Stimulated activated CD8-positive, alpha-beta memory T cell treated with anti-CD3 and anti-CD28 coated beads, Interleukin-7, amount 100 ng/mL, for 48 hours (primary cell): ENCODE data around the gene WDR45.
A peak's percentile ranks its signal among the peaks of the same experiment; 100 is the strongest.

Experiments
- DNase-seq, 2 donors: peaks; one replicate each; pipeline ENCODE4 v3.0.0-alpha.2; 2020; ENCODE audit warnings: low read depth in 1 of 2; ENCODE audit errors: extremely low read depth in 1 of 2

The WDR45 gene

GRCh38 chrX:49075347-49075746, 4.3 kb downstream of the WDR45 start:
- DNase-seq: no peak

GRCh38 chrX:49073601-49074575, 5.8 kb downstream of the WDR45 start, which contains the start of gene PRAF2:
TSS of gene PRAF2 (minus strand) at chrX:49074002. CDS start at chrX:49073987, 15 bp downstream.
- DNase-seq: peak; percentile 72 to 86

- DNase-seq: no peak
These were observed 7.0 kb downstream of the WDR45 start for GRCh38 chrX:49072712-49073095.

- no peak for DNase-seq
These were observed 7.6 kb downstream of the WDR45 start for GRCh38 chrX:49071877-49072711.

GRCh38 chrX:49070988-49071387, 8.7 kb downstream of the WDR45 start:
- no peak for DNase-seq

GRCh38 chrX:49069038-49069437, 10.6 kb downstream of the WDR45 start:
- DNase-seq: no peak

- DNase-seq: no peak
These were observed 12.2 kb downstream of the WDR45 start for GRCh38 chrX:49067285-49068120.

GRCh38 chrX:49066690-49067089, 13.0 kb downstream of the WDR45 start:
- no peak for DNase-seq

- DNase-seq: no peak
These were observed 13.4 kb downstream of the WDR45 start for GRCh38 chrX:49066278-49066677.

- no peak for DNase-seq
These were observed 15.0 kb downstream of the WDR45 start for GRCh38 chrX:49064735-49065134.

GRCh38 chrX:49064303-49064702, 15.4 kb downstream of the WDR45 start:
- DNase-seq: no peak

- no peak for DNase-seq
These were observed 16.0 kb downstream of the WDR45 start for GRCh38 chrX:49063715-49064114.

GRCh38 chrX:49061916-49062315, 17.8 kb downstream of the WDR45 start:
- DNase-seq: no peak

- DNase-seq: no peak
These were observed 18.2 kb downstream of the WDR45 start for GRCh38 chrX:49061490-49061889.

- DNase-seq: no peak
These were observed 18.8 kb downstream of the WDR45 start for GRCh38 chrX:49060914-49061313.

- DNase-seq: no peak
These were observed 20.0 kb downstream of the WDR45 start for GRCh38 chrX:49059681-49060085.

- no peak for DNase-seq
These were observed 20.5 kb downstream of the WDR45 start for GRCh38 chrX:49059201-49059600.

- no peak for DNase-seq
These were observed 20.9 kb downstream of the WDR45 start, which contains the start of gene CCDC120 for GRCh38 chrX:49058794-49059193. TSS of gene CCDC120 (plus strand) at chrX:49058999. CDS start at chrX:49062042, 3,043 bp downstream.

GRCh38 chrX:49054073-49054762, 25.5 kb downstream of the WDR45 start:
- no peak for DNase-seq
